Measurements from ENCODE around the gene OGFRL1. TPM values are rescaled to one million over a fixed set of nuclear protein-coding genes. Genes with fewer than 3 reads are reported as not detected.

OGFRL1 gene
- total RNA-seq, 1 experiment from 2014 or later = 10.3 TPM

- intact Hi-C loops (cut with micrococcal nuclease) = no loop called here
- Histone ChIP-seq H3K36me3 (ENCODE audit: control insufficient read depth in 1 of 2, insufficient read depth in 2 of 2, low read length in 2 of 2) (no peaks in the 10 kb centered on the region), H3K9me2 (ENCODE audit: insufficient read depth) (no peaks in the 10 kb centered on the region), H3K79me2 (ENCODE audit: insufficient read depth, low read length) (no peaks in the 10 kb centered on the region), H3K9me3 (ENCODE audit: control insufficient read depth in 1 of 2, insufficient read depth in 1 of 2, low read depth in 1 of 2, low read length in 2 of 2) (no peaks in the 10 kb centered on the region), H3K4me2 (ENCODE audit: low read length) (no peak overlapping the region), H3K4me1 (ENCODE audit: control insufficient read depth in 1 of 2, insufficient read depth in 2 of 2, low read length in 2 of 2) (no peaks in the 10 kb centered on the region), H3K27ac (ENCODE audit: low read depth, low read length) (no peak overlapping the region), H3K27me3 (ENCODE audit: insufficient read depth, low read length) (no peaks in the 10 kb centered on the region), H2AFZ (ENCODE audit: low read depth, low read length, poor library complexity, severe bottlenecking) (no peak overlapping the region), H3K9ac (ENCODE audit: low read length) (no peak overlapping the region), H4K20me1 (ENCODE audit: insufficient read depth) (no peaks in the 10 kb centered on the region), H3K4me3 (replicated peaks in 1 of 2; ENCODE audit: low read depth in 1 of 2, low read length in 2 of 2) (no peak overlapping the region)
- ChIA-PET POLR2A (no interaction called here), RAD21 (ENCODE audit: low non-redundant PET in 1 of 2, low total read pairs in 2 of 2, uncharacterized antibody in 2 of 2, unreplicated experiment in 2 of 2) (no interaction called here), CTCF (no interaction called here)
- BruUV-seq (replicated peaks) = no TSS peak
- TF ChIP-seq YY1 (IDR thresholded peaks at IDR 0.05; ENCODE audit: extremely low read depth, insufficient replicate concordance, low read depth, low read length) (no peak), ATF3 (IDR thresholded peaks at IDR 0.05) (no peak), ZFX (IDR thresholded peaks at IDR 0.05) (no peak), SP1 (IDR thresholded peaks at IDR 0.05; ENCODE audit: low read depth) (no peak), RAD21 (IDR thresholded peaks at IDR 0.05; ENCODE audit: low read depth) (no peak), ZNF274 (IDR thresholded peaks at IDR 0.05; ENCODE audit: low read depth, low read length) (no peak), MAX (IDR thresholded peaks at IDR 0.05) (no peak), POLR2A (IDR thresholded peaks at IDR 0.05; ENCODE audit: borderline replicate concordance, extremely low read depth, insufficient read depth, insufficient read length) (no peak), CEBPB (IDR thresholded peaks at IDR 0.05; ENCODE audit: low read depth) (no peak), CBX3 (IDR thresholded peaks at IDR 0.05; ENCODE audit: low read depth) (no peak), POLR2AphosphoS5 (IDR thresholded peaks at IDR 0.05; ENCODE audit: low read depth, low read length) (no peak), FOSL1 (IDR thresholded peaks at IDR 0.05; ENCODE audit: low read depth) (no peak), ELF1 (IDR thresholded peaks at IDR 0.05; ENCODE audit: borderline replicate concordance, low read depth) (no peak)
- DNase-seq (ENCODE audit: low read depth, low spot score) = no peak
- no peak for ATAC-seq
Observed at GRCh38 chr6:71309656-71310055, 21.0 kb downstream of the OGFRL1 start.

- ChIA-PET POLR2A (no interaction called here), RAD21 (ENCODE audit: low non-redundant PET in 1 of 2, low total read pairs in 2 of 2, uncharacterized antibody in 2 of 2, unreplicated experiment in 2 of 2) (no interaction called here), CTCF (no interaction called here)
- Histone ChIP-seq H3K9me3 (ENCODE audit: control insufficient read depth in 1 of 2, insufficient read depth in 1 of 2, low read depth in 1 of 2, low read length in 2 of 2) (no peaks in the 10 kb centered on the region), H3K79me2 (ENCODE audit: insufficient read depth, low read length) (no peaks in the 10 kb centered on the region), H3K27me3 (ENCODE audit: insufficient read depth, low read length) (no peaks in the 10 kb centered on the region), H3K4me2 (ENCODE audit: low read length) (no peak overlapping the region), H3K36me3 (ENCODE audit: control insufficient read depth in 1 of 2, insufficient read depth in 2 of 2, low read length in 2 of 2) (no peaks in the 10 kb centered on the region), H2AFZ (ENCODE audit: low read depth, low read length, poor library complexity, severe bottlenecking) (no peak overlapping the region), H3K27ac (ENCODE audit: low read depth, low read length) (no peak overlapping the region), H4K20me1 (ENCODE audit: insufficient read depth) (no peaks in the 10 kb centered on the region), H3K4me3 (replicated peaks in 1 of 2; ENCODE audit: low read depth in 1 of 2, low read length in 2 of 2) (no peak overlapping the region), H3K9ac (ENCODE audit: low read length) (no peak overlapping the region), H3K4me1 (ENCODE audit: control insufficient read depth in 1 of 2, insufficient read depth in 2 of 2, low read length in 2 of 2) (no peaks in the 10 kb centered on the region), H3K9me2 (ENCODE audit: insufficient read depth) (no peaks in the 10 kb centered on the region)
- no peak for DNase-seq (ENCODE audit: low read depth, low spot score)
- BruUV-seq (replicated peaks) = no TSS peak
- intact Hi-C loops (cut with micrococcal nuclease) = no loop called here
- TF ChIP-seq MAX (IDR thresholded peaks at IDR 0.05) (no peak), SP1 (IDR thresholded peaks at IDR 0.05; ENCODE audit: low read depth) (no peak), EGR1 (IDR thresholded peaks at IDR 0.05; ENCODE audit: low read depth) (no peak), ELF1 (IDR thresholded peaks at IDR 0.05; ENCODE audit: borderline replicate concordance, low read depth) (no peak), ZFX (IDR thresholded peaks at IDR 0.05) (no peak), SIN3A (IDR thresholded peaks at IDR 0.05; ENCODE audit: low read depth) (no peak), FOSL1 (IDR thresholded peaks at IDR 0.05; ENCODE audit: low read depth) (no peak), EZH2phosphoT487 (IDR thresholded peaks at IDR 0.05; ENCODE audit: borderline replicate concordance) (no peak), YY1 (IDR thresholded peaks at IDR 0.05; ENCODE audit: extremely low read depth, insufficient replicate concordance, low read depth, low read length) (no peak), ZBTB33 (IDR thresholded peaks at IDR 0.05; ENCODE audit: extremely low read depth, insufficient replicate concordance, low read length) (no peak), ATF3 (IDR thresholded peaks at IDR 0.05) (no peak), POLR2AphosphoS5 (IDR thresholded peaks at IDR 0.05; ENCODE audit: low read depth, low read length) (no peak), RAD21 (IDR thresholded peaks at IDR 0.05; ENCODE audit: low read depth) (no peak), CBX3 (IDR thresholded peaks at IDR 0.05; ENCODE audit: low read depth) (no peak)
- no peak for ATAC-seq
Observed at GRCh38 chr6:71310261-71310660, 21.6 kb downstream of the OGFRL1 start.

Data from HCT116 (cell line).